Ovary (tissue), 9 donors: ENCODE results near the gene PKN2. TPM values are rescaled to one million over a fixed set of nuclear protein-coding genes. Genes with fewer than 3 reads are reported as not detected.

ENCODE experiments used
- DNase-seq, 5 donors: peaks; one replicate each; pipeline ENCODE4 v3.0.0-alpha.2; 2019 to 2020
- H3K27ac ChIP-seq, 2 donors: fragments of 200-600 bp; one replicate each; pipeline versions ENCODE4 v1.5.1 to v1.8.0; 2019 to 2022
- H3K27me3 ChIP-seq: fragments of 200-600 bp; one replicate; pipeline ENCODE4 v1.8.0; 2022
- H3K36me3 ChIP-seq: fragments of 200-600 bp; sonication (generic); one replicate; pipeline ENCODE4 v1.5.1; 2019
- H3K4me1 ChIP-seq: one replicate; pipeline ENCODE4 v1.8.1; 2013; ENCODE audit warnings: mild to moderate bottlenecking, moderate library complexity; ENCODE audit not compliant: insufficient read depth
- H3K4me3 ChIP-seq: fragments of 200-600 bp; sonication (generic); one replicate; pipeline ENCODE4 v1.5.1; 2017
- H3K9me3 ChIP-seq, 2 donors: fragments of 200-600 bp in 1 of 2; sonication (generic) in 1 of 2; one replicate each; pipeline versions ENCODE4 v1.5.1 to v1.8.1; 2013 to 2019; ENCODE audit warnings: mild to moderate bottlenecking in 1 of 2, moderate library complexity in 1 of 2
- CTCF ChIP-seq, 3 donors: fragments of 450-650 bp in 2 of 3; fragments of 200-600 bp in 1 of 3; IDR thresholded peaks; one replicate each; pipeline versions ENCODE4 v1.5.1 to v1.8.0; 2016 to 2022; ENCODE audit warnings: antibody characterized with exemption in 3 of 3, mild to moderate bottlenecking in 1 of 3
- EP300 ChIP-seq: sonication (generic); formaldehyde crosslinking; IDR thresholded peaks from one replicate; pipeline ENCODE4 v1.6.1; 2017; ENCODE audit warnings: antibody characterized with exemption
- POLR2A ChIP-seq: fragments of 450-650 bp; IDR thresholded peaks from one replicate; pipeline ENCODE4 v1.6.1; 2017; ENCODE audit warnings: antibody characterized with exemption, mild to moderate bottlenecking, moderate library complexity
- WGBS, 3 donors: extraction: QIAGEN DNeasy Blood & Tissue Kit in 1 of 3; methylation state at CpG; one replicate each; pipeline versions ENCODE4 v1.1.5 to v1.1.7; 2013 to 2017; 5-methylcytosine and 5-hydroxymethylcytosine counted together
- intact Hi-C, 4 donors: fragments of 100-400 bp; cut with DNase I; formaldehyde crosslinking; loops; one replicate each; pipeline versions ENCODE4 v1.11.0 to v1.15.1; 2022 to 2023
- polyA plus RNA-seq, 2 donors: library from polyadenylated mRNA; stranded (reverse); fragments of 200-250 nt in 1 of 2; fragments of 350-450 nt in 1 of 2; fragmentation: Illumina TruSeq in 1 of 2; extraction: RNeasy Lipid Tissue Mini Kit (QIAGEN cat#74804) in 1 of 2; gene quantifications; one replicate each; pipeline ENCODE4 v1.2.3, GENCODE V29; 2013 to 2014
- total RNA-seq, 7 donors: library from RNA; depleted of rRNA in 2 of 7; stranded (reverse); fragments of >200 nt in 2 of 7; fragmentation: NEBNext Ultra II Directional in 3 of 7; extraction: Animal tissue kit (Norgen Biotek cat#: 25700) in 3 of 7; gene quantifications; one replicate each; pipeline versions ENCODE4 v1.1.0 to v1.2.4, GENCODE V29; 2016 to 2023
- donor health status: DM: no; HTN: no; CAD: no; lungs with moderate emphysema.
- donor health status: DM: no; HTN: no; CAD: no.
- donor health status: Bipolar disorder and iron deficiency.
- donor health status: DM: yes; HTN: yes; CAD: no.
- donor health status: DM: no; HTN: no; CAD: no.
- donor health status: DM: yes; HTN: yes; CAD: no.

PKN2 gene
- total and polyA plus RNA-seq, 9 donors, result 17.8 to 58.9 (median 48.6) TPM

- no peaks in the 10 kb centered on the region for H3K4me1 ChIP-seq
- H3K9me3 ChIP-seq, result no peaks in the 10 kb centered on the region
- H3K4me3 ChIP-seq, result no peak overlapping the region
- no peaks in the 10 kb centered on the region for H3K36me3 ChIP-seq
- DNase-seq, result no peak
- intact Hi-C loops, result no loop called here
- TF ChIP-seq EP300 (no peak), POLR2A (no peak), CTCF (IDR thresholded peaks at IDR 0.05) (no peak)
- WGBS, 3 donors, result 78 to 92% (median 92%) methylated on average over 2 of the region's 2 CpGs
- no peak overlapping the region for H3K27ac ChIP-seq
- no peaks in the 10 kb centered on the region for H3K27me3 ChIP-seq
Observed at GRCh38 chr1:88662723-88663122, 21.4 kb upstream of the PKN2 start.

- Histone ChIP-seq H3K4me3 (no peak overlapping the region), H3K27me3 (no peaks in the 10 kb centered on the region), H3K4me1 (no peaks in the 10 kb centered on the region), H3K9me3 (no peaks in the 10 kb centered on the region), H3K36me3 (no peaks in the 10 kb centered on the region), H3K27ac (no peak overlapping the region)
- WGBS, 3 donors, result 89 to 94% (median 92%) methylated on average over 3 of the region's 3 CpGs
- TF ChIP-seq EP300, result no peak
- no peak for TF ChIP-seq CTCF (IDR thresholded peaks at IDR 0.05)
- TF ChIP-seq POLR2A, result no peak
- no peak for DNase-seq
- intact Hi-C loops, result no loop called here
Observed at GRCh38 chr1:88668405-88668804, 15.7 kb upstream of the PKN2 start.

- no peaks in the 10 kb centered on the region for H3K36me3 ChIP-seq
- no peak overlapping the region for H3K27ac ChIP-seq
- H3K27me3 ChIP-seq, result no peaks in the 10 kb centered on the region
- no peak overlapping the region for H3K4me3 ChIP-seq
- intact Hi-C loops, result no loop called here
- no peaks in the 10 kb centered on the region for H3K4me1 ChIP-seq
- no peak for TF ChIP-seq CTCF (IDR thresholded peaks at IDR 0.05)
- no peak for TF ChIP-seq POLR2A
- no peak for TF ChIP-seq EP300
- no peak for DNase-seq
- no peaks in the 10 kb centered on the region for H3K9me3 ChIP-seq
- WGBS, 3 donors, result 53 to 59% (median 54%) methylated on average over 3 of the region's 3 CpGs
Observed at GRCh38 chr1:88670462-88670861, 13.6 kb upstream of the PKN2 start.

- intact Hi-C loops, result no loop called here
- TF ChIP-seq POLR2A (no peak), EP300 (no peak), CTCF (IDR thresholded peaks at IDR 0.05) (no peak)
- Histone ChIP-seq H3K4me1 (no peaks in the 10 kb centered on the region), H3K27me3 (no peaks in the 10 kb centered on the region), H3K27ac (no peak overlapping the region), H3K36me3 (no peaks in the 10 kb centered on the region), H3K9me3 (no peaks in the 10 kb centered on the region), H3K4me3 (no peak overlapping the region)
- no peak for DNase-seq
Observed at GRCh38 chr1:88673446-88673845, 10.6 kb upstream of the PKN2 start.

GRCh38 chr1:88678405-88678804 lies 5.7 kb upstream of the PKN2 start:
- Histone ChIP-seq H3K27ac (no peak overlapping the region), H3K27me3 (no peaks in the 10 kb centered on the region), H3K9me3 (no peaks in the 10 kb centered on the region), H3K4me1 (peaks cover 2% of the 10 kb centered on the region), H3K4me3 (no peak overlapping the region), H3K36me3 (no peaks in the 10 kb centered on the region)
- TF ChIP-seq EP300, result no peak
- TF ChIP-seq POLR2A, result no peak
- no peak for TF ChIP-seq CTCF (IDR thresholded peaks at IDR 0.05)
- intact Hi-C loops, result no loop called here
- 86 to 89% (median 88%) methylated on average over 3 of the region's 3 CpGs for WGBS, 3 donors
- DNase-seq, result no peak
